K562 (cell line): ENCODE measurements around the gene SLC30A3. TPM values are rescaled to one million over a fixed set of nuclear protein-coding genes. Genes with fewer than 3 reads are reported as not detected.

Source experiments
- ATAC-seq: fragments of 200-7000 bp; cut with Tn5 transposase; 3 replicates; pipeline ENCODE4 v1.9.1; 2020; ENCODE audit warnings: moderate library complexity
- BruUV-seq: library from RNA; stranded (reverse); fragments of 400-500 nt; replicated peaks from 2 replicates; lab custom pipeline; 2021; lab: Mats Ljungman, UMichigan
- CTCF ChIA-PET: fragments of 300-600 bp; formaldehyde crosslinking; extraction: SDS; loops from one replicate; lab custom pipeline; 2021; ENCODE audit warnings: low intra/inter-chr PET ratio; lab: Yijun Ruan, JAX
- POLR2A ChIA-PET: fragments of 300-600, 350-650 bp; sonication (Branson Sonifier 250); formaldehyde crosslinking; extraction: SDS; loops from one replicate; lab custom pipeline; 2021; ENCODE audit warnings: antibody characterized with exemption, inconsistent platforms; lab: Yijun Ruan, JAX
- DNase-seq, 4 experiments: peaks; one replicate each; pipeline versions ENCODE4 v3.0.0 to v3.0.0-alpha.2; 2011 to 2018; ENCODE audit warnings: low spot score in 3 of 4, mixed read lengths in 3 of 4; ENCODE audit errors: extremely low read depth in 1 of 4
- FAIRE-seq: peaks from 2 replicates; lab custom pipeline; 2011; peaks lifted over from hg19 to GRCh38; lab: Jason Lieb, UNC
- H2AFZ ChIP-seq: 2 replicates; pipeline ENCODE4 v1.6.0; 2011; ENCODE audit warnings: low read depth, low read length, control low read depth, inconsistent platforms
- H3K27ac ChIP-seq: fragments of 200-600 bp; 3 replicates; pipeline ENCODE4 v1.8.0; 2011; ENCODE audit warnings: low read depth, mild to moderate bottlenecking, control low read depth, inconsistent platforms, low read length, moderate library complexity, mixed read lengths; ENCODE audit errors: extremely low read depth
- H3K27me3 ChIP-seq, 2 experiments: fragments of 300-600 bp in 1 of 2; 2 replicates in 1 of 2; 3 replicates in 1 of 2; pipeline versions ENCODE4 v1.6.0 to v1.8.0; 2011; ENCODE audit warnings: inconsistent platforms in 2 of 2, low read length in 2 of 2, mild to moderate bottlenecking in 1 of 2, mixed read lengths in 1 of 2, moderate library complexity in 1 of 2; ENCODE audit not compliant: control insufficient read depth in 2 of 2, insufficient read depth in 2 of 2
- H3K36me3 ChIP-seq: fragments of 300-600 bp; 3 replicates; pipeline ENCODE4 v1.8.0; 2011; ENCODE audit warnings: mild to moderate bottlenecking, low read length, inconsistent platforms; ENCODE audit not compliant: control insufficient read depth, insufficient read depth
- H3K4me1 ChIP-seq, 2 experiments: fragments of 200-600 bp in 1 of 2; replicated peaks in 1 of 2; 2 replicates in 1 of 2; 3 replicates in 1 of 2; pipeline versions ENCODE4 v1.5.1 to v1.8.0; 2011; ENCODE audit warnings: inconsistent platforms in 2 of 2, low read length in 2 of 2, mild to moderate bottlenecking in 1 of 2, mixed read lengths in 1 of 2, moderate library complexity in 1 of 2; ENCODE audit not compliant: control insufficient read depth in 2 of 2, insufficient read depth in 2 of 2
- H3K4me2 ChIP-seq: 2 replicates; pipeline ENCODE4 v1.6.1; 2011; ENCODE audit warnings: low read length, control low read depth, inconsistent platforms, mixed read lengths; ENCODE audit not compliant: insufficient read depth
- H3K4me3 ChIP-seq: fragments of 200-600 bp; sonication (generic), shearing (Covaris generic); 2 replicates; pipeline ENCODE4 v1.5.1; 2016; ENCODE audit warnings: control low read depth, inconsistent platforms
- H3K79me2 ChIP-seq: fragments of 200-600 bp; 3 replicates; pipeline ENCODE4 v1.8.0; 2011; ENCODE audit warnings: low read length, inconsistent platforms; ENCODE audit not compliant: control insufficient read depth, insufficient read depth
- H3K9ac ChIP-seq, 2 experiments: 2 replicates each; pipeline versions ENCODE4 v1.6.0 to v1.6.1; 2011; ENCODE audit warnings: low read depth in 2 of 2, low read length in 2 of 2, control low read depth in 1 of 2, inconsistent platforms in 1 of 2, mild to moderate bottlenecking in 1 of 2, mixed read lengths in 1 of 2; ENCODE audit not compliant: insufficient read depth in 1 of 2
- H3K9me1 ChIP-seq: one replicate; pipeline ENCODE4 v1.6.0; 2011; ENCODE audit warnings: inconsistent platforms, mild to moderate bottlenecking, low read length, moderate library complexity; ENCODE audit not compliant: control insufficient read depth, insufficient read depth
- H3K9me3 ChIP-seq: replicated peaks from 2 replicates; pipeline ENCODE4 v1.5.1; 2011; ENCODE audit warnings: low read depth, low read length, inconsistent platforms; ENCODE audit not compliant: control insufficient read depth, insufficient read depth
- H4K20me1 ChIP-seq: replicated peaks from 2 replicates; pipeline ENCODE4 v1.6.1; 2011; ENCODE audit warnings: low read length, inconsistent platforms, mixed read lengths; ENCODE audit not compliant: control insufficient read depth, insufficient read depth
- MCM5 ChIP-seq: fragments of 450-650 bp; IDR thresholded peaks from 2 replicates; pipeline ENCODE4 v1.6.1; 2016; ENCODE audit warnings: low read depth
- PML ChIP-seq: IDR thresholded peaks from 2 replicates; pipeline ENCODE4 v1.6.1; 2012; ENCODE audit warnings: low read length, inconsistent platforms
- SFPQ ChIP-seq: fragments of 200-400 bp; formaldehyde crosslinking; IDR thresholded peaks from 2 replicates; pipeline ENCODE4 v1.6.1; 2017; ENCODE audit warnings: mild to moderate bottlenecking, low read depth, low read length, moderate library complexity
- TCF15 ChIP-seq: fragments of 250-450 bp; sonication (Bioruptor Pico); IDR thresholded peaks from 2 replicates; pipeline ENCODE4 v1.8.0; 2022; ENCODE audit warnings: moderate library complexity, mild to moderate bottlenecking, inconsistent platforms
- THRAP3 ChIP-seq: fragments of 450-650 bp; IDR thresholded peaks from 2 replicates; pipeline ENCODE4 v1.6.1; 2016; ENCODE audit warnings: mild to moderate bottlenecking, inconsistent platforms, borderline replicate concordance
- UBTF ChIP-seq, 2 experiments: IDR thresholded peaks; 2 replicates each; pipeline ENCODE4 v1.6.1; 2012; ENCODE audit warnings: improper control_type of control experiment in 2 of 2, low read depth in 2 of 2, low read length in 2 of 2, borderline replicate concordance in 1 of 2
- ZBTB2 ChIP-seq: fragments of 450-650 bp; IDR thresholded peaks from 2 replicates; pipeline ENCODE4 v1.6.1; 2016; ENCODE audit warnings: antibody characterized with exemption
- ZNF121 ChIP-seq: sonication (generic); formaldehyde crosslinking; conservative IDR thresholded peaks from 2 replicates; pipeline ENCODE4 v1.8.0; 2022; ENCODE audit warnings: missing genetic modification reagents
- ZNF184 ChIP-seq: sonication (generic); formaldehyde crosslinking; IDR thresholded peaks from 2 replicates; pipeline ENCODE4 v1.5.0; 2020; ENCODE audit warnings: missing genetic modification reagents
- ZNF316 ChIP-seq: fragments of 450-650 bp; IDR thresholded peaks from 2 replicates; pipeline ENCODE4 v1.6.1; 2016
- WGBS: fragments of 100-300 bp; shearing (Covaris generic); methylation state at CpG from one replicate; pipeline ENCODE4 v1.1.6; 2016; ENCODE audit warnings: low coverage, mixed read lengths; ENCODE audit not compliant: insufficient coverage; ENCODE audit errors: missing lambda C conversion rate; 5-methylcytosine and 5-hydroxymethylcytosine counted together
- in situ Hi-C: fragments of 300-500 bp; cut with MboI; formaldehyde crosslinking; loops from 4 replicates; pipeline ENCODE4 v1.15.0; 2018; ENCODE audit warnings: inconsistent platforms, mixed read lengths
- intact Hi-C: fragments of 100-400 bp; cut with micrococcal nuclease; formaldehyde crosslinking; loops from 2 replicates; pipeline ENCODE4 v1.14.2; 2022
- polyA plus RNA-seq, 8 experiments: library from polyadenylated mRNA; depleted of rRNA in 4 of 8; stranded (reverse) in 5 of 8; unstranded in 3 of 8; fragments of >200 nt; fragmentation: Nextera tagmentation in 2 of 8; fragmentation: Illumina TruSeq in 1 of 8; extraction: Ambion mirVana in 2 of 8; extraction: Trizol in 1 of 8; gene quantifications; 2 replicates each; pipeline versions ENCODE4 v1.2.1 to v1.2.3, GENCODE V29; 2011 to 2014; ENCODE audit warnings: inconsistent platforms in 1 of 8, missing spikeins in 1 of 8
- total RNA-seq, 7 experiments: library from RNA; depleted of rRNA in 6 of 7; stranded (reverse); fragments of >200 nt in 6 of 7; fragmentation: Illumina TruSeq in 2 of 7; extraction: Trizol in 2 of 7; gene quantifications; 2 replicates each; pipeline versions ENCODE4 v1.2.1 to v1.2.3, GENCODE V29; 2011 to 2021; ENCODE audit warnings: low replicate concordance in 1 of 7

The SLC30A3 gene
- total and polyA plus RNA-seq, 9 of the 15 experiments (the other 6 are each of a cell fraction or from before 2014, with no cell fraction given), result 0.03 to 2.7 (median 0.89) TPM; not detected in 1

DNA sequence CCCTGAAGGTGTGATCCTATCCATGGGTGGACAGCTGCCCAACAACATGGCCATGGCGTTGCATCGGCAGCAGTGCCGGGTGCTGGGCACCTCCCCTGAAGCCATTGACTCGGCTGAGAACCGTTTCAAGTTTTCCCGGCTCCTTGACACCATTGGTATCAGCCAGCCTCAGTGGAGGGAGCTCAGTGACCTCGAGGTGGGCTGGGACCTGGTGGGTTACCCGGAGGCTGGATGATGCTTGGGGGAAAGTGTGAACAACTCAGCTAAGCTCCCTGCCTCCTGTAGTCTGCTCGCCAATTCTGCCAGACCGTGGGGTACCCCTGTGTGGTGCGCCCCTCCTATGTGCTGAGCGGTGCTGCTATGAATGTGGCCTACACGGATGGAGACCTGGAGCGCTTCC, 29.5 kb downstream of the SLC30A3 start:
- no peaks in the 10 kb centered on the region for H3K27me3 ChIP-seq
- 97% methylated on average over 13 of the region's 14 CpGs for WGBS
- H4K20me1 ChIP-seq, result no peaks in the 10 kb centered on the region
- DNase-seq, result no peak
- CTCF ChIA-PET, result no interaction called here
- TF ChIP-seq MCM5 (no peak), THRAP3 (no peak), ZNF121 (no peak), ZBTB2 (no peak), PML (no peak), ZNF316 (no peak), UBTF (IDR thresholded peaks at IDR 0.05; ENCODE audit: borderline replicate concordance in 1 of 2, low read depth in 2 of 2, low read length in 2 of 2) (no peak), TCF15 (CRISPR knock-in tag) (no peak), ZNF184 (CRISPR knock-in tag) (no peak), SFPQ (no peak)
- no TSS peak for BruUV-seq
- no peaks in the 10 kb centered on the region for H3K9me3 ChIP-seq
- in situ Hi-C loops (no loop called here), intact Hi-C loops (no loop called here)
- no peaks in the 10 kb centered on the region for H3K79me2 ChIP-seq
- POLR2A ChIA-PET, result interaction anchor here (0.6 to 2.2 kb wide), 5 partner anchors 13 to 128 kb away, joined by 3 to 12 read pairs (median 3); partner anchors contain the start of gene CAD
- no peak for ATAC-seq
- H2AFZ ChIP-seq, result no peak overlapping the region
- peaks cover 97% of the 10 kb centered on the region for H3K36me3 ChIP-seq
- no peak overlapping the region; a peak in 1 of 4 replicates for H3K9ac ChIP-seq
- no peak overlapping the region for H3K4me2 ChIP-seq
- FAIRE-seq, result no peak
- H3K27ac ChIP-seq, result no peak overlapping the region
- no peaks in the 10 kb centered on the region for H3K4me1 ChIP-seq
- no peak overlapping the region for H3K4me3 ChIP-seq
- H3K9me1 ChIP-seq, result no peaks in the 10 kb centered on the region
